Astrocyte (in vitro differentiated cells and primary cell): ENCODE data around the gene C5AR1. TPM values are rescaled to one million over a fixed set of nuclear protein-coding genes. Genes with fewer than 3 reads are reported as not detected.
A peak's percentile ranks its signal among the peaks of the same experiment; 100 is the strongest.
"Not testable (repeated sequence)": the region's sequence is repeated elsewhere in the genome, so short reads cannot be mapped to it uniquely, and the experiment has no call there.

Experiments used
- DNase-seq: peaks from one replicate; pipeline ENCODE4 v3.0.0-alpha.2; 2010; ENCODE audit warnings: low read depth
- FAIRE-seq: peaks from 2 replicates; lab custom pipeline; 2011; peaks lifted over from hg19 to GRCh38; lab: Jason Lieb, UNC
- H2AFZ ChIP-seq: 2 replicates; pipeline ENCODE4 v1.6.0; 2012; ENCODE audit warnings: low read depth, low read length, inconsistent platforms
- H3K27ac ChIP-seq: 2 replicates; pipeline ENCODE4 v1.5.1; 2011; ENCODE audit warnings: low read depth, low read length, inconsistent platforms
- H3K27me3 ChIP-seq: 2 replicates; pipeline ENCODE4 v1.6.0; 2011; ENCODE audit warnings: low read length, inconsistent platforms; ENCODE audit not compliant: insufficient read depth
- H3K36me3 ChIP-seq: 2 replicates; pipeline ENCODE4 v1.5.1; 2011; ENCODE audit warnings: low read length, inconsistent platforms; ENCODE audit not compliant: insufficient read depth
- H3K4me1 ChIP-seq: 2 replicates; pipeline ENCODE4 v1.5.1; 2011; ENCODE audit warnings: low read length, inconsistent platforms; ENCODE audit not compliant: insufficient read depth
- H3K4me2 ChIP-seq: 2 replicates; pipeline ENCODE4 v1.6.0; 2012; ENCODE audit warnings: low read length, inconsistent platforms
- H3K4me3 ChIP-seq: 2 replicates; pipeline ENCODE4 v1.5.1; 2011; ENCODE audit warnings: low read depth, mild to moderate bottlenecking, low read length, inconsistent platforms; ENCODE audit not compliant: insufficient read depth
- H3K79me2 ChIP-seq: 2 replicates; pipeline ENCODE4 v1.6.0; 2012; ENCODE audit warnings: mild to moderate bottlenecking, low read length, inconsistent platforms; ENCODE audit not compliant: insufficient read depth
- H3K9ac ChIP-seq: 2 replicates; pipeline ENCODE4 v1.6.0; 2012; ENCODE audit warnings: mild to moderate bottlenecking, low read length, inconsistent platforms
- H3K9me3 ChIP-seq: 2 replicates; pipeline ENCODE4 v1.5.1; 2012; ENCODE audit warnings: low read depth, mild to moderate bottlenecking, low read length, inconsistent platforms; ENCODE audit not compliant: insufficient read depth
- H4K20me1 ChIP-seq: 2 replicates; pipeline ENCODE4 v1.6.0; 2012; ENCODE audit warnings: low read length, inconsistent platforms; ENCODE audit not compliant: insufficient read depth
- H3K27ac Mint-ChIP-seq: one replicate; pipeline ENCODE4 v1.8.0; 2021; ENCODE audit warnings: mild to moderate bottlenecking, mixed read lengths; ENCODE audit not compliant: unreplicated experiment
- H3K27me3 Mint-ChIP-seq: one replicate; pipeline ENCODE4 v1.8.0; 2021; ENCODE audit warnings: low read depth, mixed read lengths; ENCODE audit not compliant: unreplicated experiment
- H3K36me3 Mint-ChIP-seq: one replicate; pipeline ENCODE4 v1.8.0; 2021; ENCODE audit warnings: low read depth, mixed read lengths; ENCODE audit not compliant: unreplicated experiment
- H3K4me1 Mint-ChIP-seq: one replicate; pipeline ENCODE4 v1.8.0; 2021; ENCODE audit warnings: low read depth, mixed read lengths; ENCODE audit not compliant: unreplicated experiment
- H3K4me3 Mint-ChIP-seq: one replicate; pipeline ENCODE4 v1.8.0; 2021; ENCODE audit warnings: mild to moderate bottlenecking, moderate library complexity, mixed read lengths; ENCODE audit not compliant: unreplicated experiment
- H3K9me3 Mint-ChIP-seq: one replicate; pipeline ENCODE4 v1.8.0; 2021; ENCODE audit warnings: mild to moderate bottlenecking, mixed read lengths; ENCODE audit not compliant: unreplicated experiment
- EZH2 ChIP-seq: IDR thresholded peaks from 2 replicates; pipeline ENCODE4 v1.6.1; 2012; ENCODE audit warnings: mild to moderate bottlenecking, low read length, inconsistent platforms; ENCODE audit not compliant: insufficient read depth
- total RNA-seq: library from RNA; stranded (reverse); gene quantifications from 2 replicates; pipeline ENCODE4 v1.2.1, GENCODE V29; 2021
- TF ChIP-seq, protein P1 (sequence below): IDR thresholded peaks from 2 replicates; pipeline ENCODE4 v1.5.1; 2011; ENCODE audit warnings: low read depth, mild to moderate bottlenecking, inconsistent platforms, low read length, moderate library complexity; ENCODE audit not compliant: insufficient read depth

Gene C5AR1
- total RNA-seq, 1 donor from 2014 or later = 4.6 TPM

DNA sequence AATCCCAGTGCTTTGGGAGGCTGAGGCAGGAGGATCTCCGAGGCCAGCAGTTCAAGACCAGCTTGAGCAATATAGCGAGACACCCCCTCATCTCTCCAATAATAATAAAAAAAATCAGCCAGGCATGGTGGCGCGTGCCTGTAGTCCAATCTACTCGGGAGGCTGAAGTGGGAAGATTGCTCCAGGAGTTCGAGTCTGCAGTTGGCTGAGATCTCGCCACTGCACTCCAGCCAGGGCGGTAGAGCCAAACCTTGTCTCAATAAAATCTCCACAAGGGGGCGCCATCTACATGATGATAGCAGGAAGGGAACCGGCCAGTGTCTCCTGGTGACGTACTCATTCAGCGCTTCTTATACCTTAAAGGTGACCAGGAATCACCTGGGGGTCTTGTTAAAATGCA is 13.6 kb upstream of the C5AR1 start:
- DNase-seq = peak; percentile 39
- Histone ChIP-seq H4K20me1 (no peaks in the 10 kb centered on the region), H3K9me3 (no peaks in the 10 kb centered on the region), H3K27me3 (no peaks in the 10 kb centered on the region), H3K4me1 (no peaks in the 10 kb centered on the region), H3K36me3 (no peaks in the 10 kb centered on the region), H3K4me3 (no peak overlapping the region), H3K9ac (no peak overlapping the region), H3K79me2 (no peaks in the 10 kb centered on the region), H3K27ac (no peak overlapping the region), H3K4me2 (no peak overlapping the region), H2AFZ (no peak overlapping the region)
- Mint-ChIP-seq H3K4me1 (peaks cover 1% of the 10 kb centered on the region), H3K9me3 (no peaks in the 10 kb centered on the region), H3K27ac (no peak overlapping the region), H3K36me3 (peaks cover 10% of the 10 kb centered on the region), H3K27me3 (no peaks in the 10 kb centered on the region), H3K4me3 (no peak overlapping the region)
- TF ChIP-seq, protein P1, sequence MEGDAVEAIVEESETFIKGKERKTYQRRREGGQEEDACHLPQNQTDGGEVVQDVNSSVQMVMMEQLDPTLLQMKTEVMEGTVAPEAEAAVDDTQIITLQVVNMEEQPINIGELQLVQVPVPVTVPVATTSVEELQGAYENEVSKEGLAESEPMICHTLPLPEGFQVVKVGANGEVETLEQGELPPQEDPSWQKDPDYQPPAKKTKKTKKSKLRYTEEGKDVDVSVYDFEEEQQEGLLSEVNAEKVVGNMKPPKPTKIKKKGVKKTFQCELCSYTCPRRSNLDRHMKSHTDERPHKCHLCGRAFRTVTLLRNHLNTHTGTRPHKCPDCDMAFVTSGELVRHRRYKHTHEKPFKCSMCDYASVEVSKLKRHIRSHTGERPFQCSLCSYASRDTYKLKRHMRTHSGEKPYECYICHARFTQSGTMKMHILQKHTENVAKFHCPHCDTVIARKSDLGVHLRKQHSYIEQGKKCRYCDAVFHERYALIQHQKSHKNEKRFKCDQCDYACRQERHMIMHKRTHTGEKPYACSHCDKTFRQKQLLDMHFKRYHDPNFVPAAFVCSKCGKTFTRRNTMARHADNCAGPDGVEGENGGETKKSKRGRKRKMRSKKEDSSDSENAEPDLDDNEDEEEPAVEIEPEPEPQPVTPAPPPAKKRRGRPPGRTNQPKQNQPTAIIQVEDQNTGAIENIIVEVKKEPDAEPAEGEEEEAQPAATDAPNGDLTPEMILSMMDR = peak; percentile 56
- no peak for TF ChIP-seq EZH2
- FAIRE-seq = no peak

DNA sequence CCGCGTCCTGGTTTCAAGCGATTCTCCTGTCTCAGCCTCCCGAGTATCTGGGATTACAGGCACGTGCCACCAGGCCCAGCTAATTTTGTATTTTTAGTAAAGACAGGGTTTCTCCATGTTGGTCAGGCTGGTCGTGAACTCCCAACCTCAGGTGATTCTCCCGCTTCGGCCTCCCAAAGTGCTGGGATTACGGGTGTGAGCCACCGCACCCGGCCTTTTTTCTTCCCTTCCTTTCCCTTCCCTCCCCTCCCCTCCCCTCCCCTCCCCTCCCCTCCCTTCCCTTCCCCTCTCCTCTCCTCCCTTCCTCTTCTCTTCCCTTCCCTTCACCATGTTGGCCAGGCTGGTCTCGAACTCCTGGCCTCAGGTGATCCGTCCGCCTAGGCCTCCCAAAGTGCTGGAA is 8.8 kb upstream of the C5AR1 start:
- not testable (repeated sequence) for H2AFZ ChIP-seq, H3K9me3 ChIP-seq, H3K27ac ChIP-seq, FAIRE-seq, H3K4me1 ChIP-seq, H3K4me3 Mint-ChIP-seq, H3K4me3 ChIP-seq, H3K27me3 ChIP-seq, H4K20me1 ChIP-seq, H3K4me2 ChIP-seq, DNase-seq, H3K27ac Mint-ChIP-seq, H3K9me3 Mint-ChIP-seq, H3K79me2 ChIP-seq, H3K36me3 Mint-ChIP-seq, H3K4me1 Mint-ChIP-seq, H3K9ac ChIP-seq, H3K27me3 Mint-ChIP-seq, H3K36me3 ChIP-seq

DNA sequence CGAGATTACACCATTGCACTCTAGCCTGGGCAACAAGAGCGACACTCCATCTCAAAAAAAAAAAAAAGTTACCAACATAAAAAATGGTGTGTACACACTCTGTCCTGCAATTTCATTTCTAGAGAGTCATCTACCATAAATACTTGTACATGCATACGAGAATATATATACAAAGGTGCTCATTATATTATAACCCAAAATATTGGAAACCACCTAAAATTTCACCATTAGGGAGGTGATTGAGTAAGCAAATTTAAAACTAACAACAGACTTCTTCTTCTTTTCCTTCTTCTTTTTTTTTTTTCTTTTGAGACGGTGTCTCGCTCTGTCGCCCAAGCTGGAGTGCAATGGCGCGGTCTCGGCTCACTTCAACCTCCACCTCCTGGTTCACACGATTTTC is 7.4 kb upstream of the C5AR1 start:
- H3K27ac ChIP-seq = no peak overlapping the region
- H3K27me3 ChIP-seq = no peaks in the 10 kb centered on the region
- H2AFZ ChIP-seq = no peak overlapping the region
- no peak overlapping the region for H3K4me2 ChIP-seq
- no peaks in the 10 kb centered on the region for H3K9me3 ChIP-seq
- H3K27ac Mint-ChIP-seq = no peak overlapping the region
- no peak overlapping the region for H3K4me3 ChIP-seq
- no peaks in the 10 kb centered on the region for H3K4me1 ChIP-seq
- no peak overlapping the region for H3K9ac ChIP-seq
- H3K79me2 ChIP-seq = no peaks in the 10 kb centered on the region
- H3K9me3 Mint-ChIP-seq = peaks cover 1% of the 10 kb centered on the region
- H3K36me3 ChIP-seq = no peaks in the 10 kb centered on the region
- H3K36me3 Mint-ChIP-seq = peaks cover 8% of the 10 kb centered on the region
- peaks cover 2% of the 10 kb centered on the region for H3K27me3 Mint-ChIP-seq
- H4K20me1 ChIP-seq = no peaks in the 10 kb centered on the region
- H3K4me1 Mint-ChIP-seq = no peaks in the 10 kb centered on the region
- FAIRE-seq (no peak), DNase-seq (no peak)
- no peak for TF ChIP-seq EZH2
- TF ChIP-seq, protein P1 = no peak
- H3K4me3 Mint-ChIP-seq = no peak overlapping the region
